AG04450 (cell line): ENCODE results near the gene SND1. TPM values are rescaled to one million over a fixed set of nuclear protein-coding genes. Genes with fewer than 3 reads are reported as not detected.

Experiments
- CTCF ChIA-PET: fragments of 300-600, 350-600 bp; formaldehyde crosslinking; extraction: SDS; loops from one replicate; lab custom pipeline; 2022; ENCODE audit warnings: antibody characterized with exemption, inconsistent platforms; lab: Charles Lee
- POLR2A ChIA-PET: fragments of 350-600 bp; formaldehyde crosslinking; extraction: SDS; loops from one replicate; lab custom pipeline; 2021; ENCODE audit warnings: antibody characterized with exemption, inconsistent platforms; lab: Yijun Ruan, JAX
- DNase-seq: peaks from one replicate; pipeline ENCODE4 v3.0.0-alpha.2; 2011; ENCODE audit warnings: low read depth, low spot score
- H3K27ac ChIP-seq: one replicate; pipeline ENCODE4 v1.5.1; 2012; ENCODE audit warnings: low read depth, low read length, control low read depth
- H3K27me3 ChIP-seq: one replicate; pipeline ENCODE4 v1.6.0; 2012; ENCODE audit warnings: low read length; ENCODE audit not compliant: control insufficient read depth, insufficient read depth
- H3K4me3 ChIP-seq: 2 replicates; pipeline ENCODE4 v1.5.1; 2011; ENCODE audit warnings: mild to moderate bottlenecking, low read depth, low read length, control low read depth
- H3K9me3 ChIP-seq: 2 replicates; pipeline ENCODE4 v1.5.1; 2012; ENCODE audit warnings: low read length; ENCODE audit not compliant: control insufficient read depth, insufficient read depth
- polyA plus RNA-seq: library from polyadenylated mRNA; depleted of rRNA; stranded (reverse); fragments of >200 nt; gene quantifications from 2 replicates; pipeline ENCODE4 v1.2.3, GENCODE V29; 2011
- TF ChIP-seq, protein P1 (sequence below): IDR thresholded peaks from 2 replicates; pipeline ENCODE4 v1.5.1; 2011; ENCODE audit warnings: low read depth, low read length, control low read depth, inconsistent platforms

SND1 gene
- polyA plus RNA-seq, 1 experiment: 247 TPM

DNA sequence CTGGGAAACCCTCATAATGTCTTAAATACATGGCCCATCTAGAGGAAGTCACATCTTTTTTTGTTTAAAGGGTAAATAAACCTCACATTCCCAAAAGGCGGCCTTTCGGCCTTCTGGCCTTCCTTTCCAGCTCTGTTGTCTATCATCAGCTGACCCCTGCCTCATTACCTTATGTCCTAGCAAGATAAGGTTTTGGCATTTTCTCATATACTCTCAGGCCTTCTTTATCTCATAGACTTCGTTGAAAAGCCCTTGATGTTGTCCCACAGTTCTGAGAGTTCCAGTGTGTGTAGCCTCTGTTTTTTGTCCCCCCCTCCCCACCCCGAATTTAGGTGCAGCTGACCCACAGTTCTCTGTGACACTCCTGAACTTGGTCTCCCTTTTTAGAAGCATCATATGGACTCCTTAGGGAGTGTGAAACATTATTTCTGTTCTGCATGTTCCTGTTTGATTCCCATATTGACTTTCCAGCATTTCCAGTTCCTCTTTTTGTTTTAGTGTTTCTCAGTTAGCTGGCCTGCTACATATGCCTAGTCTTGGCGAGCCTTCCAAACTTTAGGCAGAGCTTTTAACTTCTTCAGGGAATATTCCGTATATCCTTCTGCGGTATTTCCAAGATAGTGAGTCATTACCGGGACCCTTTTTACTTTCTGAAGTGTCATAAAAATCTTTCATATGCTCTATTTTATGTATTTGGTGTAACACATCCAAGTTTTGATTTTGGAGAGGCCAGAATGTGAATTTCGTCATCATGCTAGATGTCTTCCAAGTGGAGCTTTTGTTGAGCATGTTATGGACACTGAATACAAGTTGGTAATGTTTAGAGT is 240.7 kb downstream of the SND1 start:
- no peak for DNase-seq
- no peaks in the 10 kb centered on the region for H3K27me3 ChIP-seq
- TF ChIP-seq, protein P1, sequence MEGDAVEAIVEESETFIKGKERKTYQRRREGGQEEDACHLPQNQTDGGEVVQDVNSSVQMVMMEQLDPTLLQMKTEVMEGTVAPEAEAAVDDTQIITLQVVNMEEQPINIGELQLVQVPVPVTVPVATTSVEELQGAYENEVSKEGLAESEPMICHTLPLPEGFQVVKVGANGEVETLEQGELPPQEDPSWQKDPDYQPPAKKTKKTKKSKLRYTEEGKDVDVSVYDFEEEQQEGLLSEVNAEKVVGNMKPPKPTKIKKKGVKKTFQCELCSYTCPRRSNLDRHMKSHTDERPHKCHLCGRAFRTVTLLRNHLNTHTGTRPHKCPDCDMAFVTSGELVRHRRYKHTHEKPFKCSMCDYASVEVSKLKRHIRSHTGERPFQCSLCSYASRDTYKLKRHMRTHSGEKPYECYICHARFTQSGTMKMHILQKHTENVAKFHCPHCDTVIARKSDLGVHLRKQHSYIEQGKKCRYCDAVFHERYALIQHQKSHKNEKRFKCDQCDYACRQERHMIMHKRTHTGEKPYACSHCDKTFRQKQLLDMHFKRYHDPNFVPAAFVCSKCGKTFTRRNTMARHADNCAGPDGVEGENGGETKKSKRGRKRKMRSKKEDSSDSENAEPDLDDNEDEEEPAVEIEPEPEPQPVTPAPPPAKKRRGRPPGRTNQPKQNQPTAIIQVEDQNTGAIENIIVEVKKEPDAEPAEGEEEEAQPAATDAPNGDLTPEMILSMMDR: no peak
- ChIA-PET CTCF (no interaction called here), POLR2A (no interaction called here)
- no peak overlapping the region for H3K27ac ChIP-seq
- no peaks in the 10 kb centered on the region for H3K9me3 ChIP-seq
- no peak overlapping the region for H3K4me3 ChIP-seq

DNA sequence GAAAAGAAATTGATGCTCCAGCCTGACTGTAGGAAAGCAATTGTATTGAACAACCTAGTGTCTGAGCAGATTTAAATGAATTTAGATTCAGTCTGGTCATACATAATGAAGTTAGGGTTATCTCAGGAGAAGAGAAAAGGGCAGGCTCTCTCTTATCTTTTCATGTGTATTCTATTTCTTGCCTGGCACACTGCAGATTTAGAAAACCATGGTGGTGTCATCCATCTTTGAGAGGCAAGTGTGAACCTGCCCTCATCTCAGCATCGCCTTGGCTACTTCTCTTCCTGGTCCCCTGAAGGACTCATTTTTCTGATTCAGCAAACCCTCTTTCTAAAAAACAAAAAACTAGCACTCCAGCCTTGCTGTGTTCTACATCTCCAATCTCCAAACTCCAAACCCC is 241.6 kb downstream of the SND1 start:
- Histone ChIP-seq H3K9me3 (no peaks in the 10 kb centered on the region), H3K4me3 (no peak overlapping the region), H3K27me3 (no peaks in the 10 kb centered on the region), H3K27ac (no peak overlapping the region)
- POLR2A ChIA-PET: no interaction called here
- CTCF ChIA-PET: no interaction called here
- TF ChIP-seq, protein P1: no peak
- no peak for DNase-seq

DNA sequence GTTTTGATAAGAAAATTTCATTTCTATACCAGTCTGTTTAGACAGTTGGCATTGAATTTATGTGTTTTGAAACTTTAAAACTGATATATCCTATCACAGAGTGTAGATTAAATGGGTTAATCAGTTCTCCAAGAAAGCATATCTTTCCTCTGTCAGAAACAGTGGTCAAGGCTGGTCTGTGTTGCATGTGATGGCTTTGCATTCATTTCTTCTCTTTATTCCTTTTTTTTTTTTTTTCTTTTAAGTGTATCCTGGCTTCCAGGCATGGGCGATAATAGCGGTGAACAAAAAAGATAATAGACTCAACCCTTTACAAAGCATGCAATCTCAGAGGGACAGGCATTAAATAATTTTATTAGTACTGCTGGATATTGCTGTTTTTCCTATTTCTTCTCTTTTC is 242.6 kb downstream of the SND1 start:
- Histone ChIP-seq H3K4me3 (no peak overlapping the region), H3K27me3 (no peaks in the 10 kb centered on the region), H3K27ac (no peak overlapping the region), H3K9me3 (no peaks in the 10 kb centered on the region)
- ChIA-PET CTCF (interaction anchor here (1.5 kb wide), 1 partner anchor 10 kb away, joined by 3 read pairs; no protein-coding TSS in a partner anchor), POLR2A (no interaction called here)
- no peak for DNase-seq
- TF ChIP-seq, protein P1: no peak

GRCh38 chr7:127895360-127895759 is 243.4 kb downstream of the SND1 start:
- Histone ChIP-seq H3K4me3 (no peak overlapping the region), H3K9me3 (no peaks in the 10 kb centered on the region), H3K27me3 (no peaks in the 10 kb centered on the region), H3K27ac (no peak overlapping the region)
- ChIA-PET POLR2A (no interaction called here), CTCF (interaction anchor here (1.5 kb wide), 1 partner anchor 9 kb away, joined by 3 read pairs; no protein-coding TSS in a partner anchor)
- TF ChIP-seq, protein P1: no peak
- no peak for DNase-seq

GRCh38 chr7:127895814-127896280 is 243.9 kb downstream of the SND1 start:
- DNase-seq: no peak
- no peaks in the 10 kb centered on the region for H3K27me3 ChIP-seq
- H3K4me3 ChIP-seq: no peak overlapping the region
- CTCF ChIA-PET: interaction anchor here (1.5 kb wide), 1 partner anchor 9 kb away, joined by 3 read pairs; no protein-coding TSS in a partner anchor
- H3K9me3 ChIP-seq: no peaks in the 10 kb centered on the region
- H3K27ac ChIP-seq: no peak overlapping the region
- TF ChIP-seq, protein P1: no peak
- POLR2A ChIA-PET: no interaction called here
